GM23338 (cell line): Measurements from ENCODE around the gene CLASRP.

ENCODE experiments used
- CREB1 ChIP-seq: fragments of 250-450 bp; sonication (Bioruptor Pico); IDR thresholded peaks from 2 replicates; pipeline ENCODE4 v1.5.0; 2020; ENCODE audit warnings: low read depth, mild to moderate bottlenecking, moderate library complexity
- CTCF ChIP-seq, 2 experiments: fragments of 200-600 bp in 1 of 2; sonication (generic) in 1 of 2; conservative IDR thresholded peaks; 2 replicates each; pipeline versions ENCODE4 v1.5.1 to v1.6.1; 2016 to 2017; ENCODE audit warnings: antibody characterized with exemption in 2 of 2, low read depth in 2 of 2, mild to moderate bottlenecking in 2 of 2, moderate library complexity in 1 of 2
- EZH2 ChIP-seq: fragments of 200-600 bp; sonication (generic); IDR thresholded peaks from one replicate; pipeline ENCODE4 v1.8.0; 2017; ENCODE audit warnings: antibody characterized with exemption, mild to moderate bottlenecking, low read depth; ENCODE audit not compliant: unreplicated experiment
- EZH2phosphoT487 ChIP-seq: fragments of 200-600 bp; sonication (generic); IDR thresholded peaks from one replicate; pipeline ENCODE4 v1.8.1; 2018; ENCODE audit warnings: antibody characterized with exemption; ENCODE audit not compliant: unreplicated experiment
- JUNB ChIP-seq: IDR thresholded peaks from one replicate; pipeline ENCODE4 v1.6.1; 2016; ENCODE audit warnings: antibody characterized with exemption; ENCODE audit not compliant: unreplicated experiment
- NANOG ChIP-seq: IDR thresholded peaks from 2 replicates; pipeline ENCODE4 v1.6.1; 2016; ENCODE audit warnings: antibody characterized with exemption, borderline replicate concordance
- POLR2AphosphoS5 ChIP-seq: IDR thresholded peaks from 2 replicates; pipeline ENCODE4 v1.6.1; 2016; ENCODE audit warnings: antibody characterized with exemption, low read depth
- REST ChIP-seq: IDR thresholded peaks from one replicate; pipeline ENCODE4 v1.6.1; 2018; ENCODE audit warnings: antibody characterized with exemption; ENCODE audit not compliant: unreplicated experiment
- ZNF331 ChIP-seq: fragments of 250-450 bp; sonication (Bioruptor Pico); IDR thresholded peaks from 2 replicates; pipeline ENCODE4 v1.5.0; 2020; ENCODE audit warnings: low read depth, mild to moderate bottlenecking, moderate library complexity

GRCh38 chr19:45066921-45067661, 28.2 kb downstream of the CLASRP start:
- 0 out of 4 replicates have a peak, but pooled peaks of 1 of the 2 experiments have one; percentile 3 for TF ChIP-seq CTCF (conservative IDR thresholded peaks at IDR 0.05; ENCODE audit: low read depth in 2 of 2)
- TF ChIP-seq EZH2 = no peak
- TF ChIP-seq NANOG = no peak
- no peak for TF ChIP-seq REST
- TF ChIP-seq ZNF331 = no peak
- no peak for TF ChIP-seq POLR2AphosphoS5
- no peak for TF ChIP-seq EZH2phosphoT487
- no peak for TF ChIP-seq JUNB
- no peak for TF ChIP-seq CREB1 (CRISPR knock-in tag)
